Ascending aorta (tissue), 2 donors: ENCODE data around the gene TRABD2B. TPM values are rescaled to one million over a fixed set of nuclear protein-coding genes. Genes with fewer than 3 reads are reported as not detected.

ENCODE experiments used
- DNase-seq, 2 donors: peaks; one replicate each; pipeline ENCODE4 v3.0.0-alpha.2; 2019; ENCODE audit warnings: low spot score in 2 of 2
- H3K27ac ChIP-seq, 2 donors: fragments of 200-600 bp; sonication (generic); one replicate each; pipeline ENCODE4 v1.5.1; 2016 to 2017; ENCODE audit warnings: mild to moderate bottlenecking in 1 of 2
- H3K27me3 ChIP-seq: fragments of 200-600 bp; sonication (generic); one replicate; pipeline ENCODE4 v1.5.1; 2017
- H3K36me3 ChIP-seq, 2 donors: fragments of 200-600 bp; sonication (generic); one replicate each; pipeline ENCODE4 v1.5.1; 2016
- H3K4me1 ChIP-seq, 2 donors: fragments of 200-600 bp; sonication (generic); one replicate each; pipeline ENCODE4 v1.5.1; 2016 to 2017; ENCODE audit warnings: mild to moderate bottlenecking in 1 of 2
- H3K4me3 ChIP-seq, 2 donors: fragments of 200-600 bp; sonication (generic); one replicate each; pipeline ENCODE4 v1.5.1; 2016 to 2017; ENCODE audit warnings: mild to moderate bottlenecking in 1 of 2
- H3K9me3 ChIP-seq, 2 donors: fragments of 200-600 bp; sonication (generic); one replicate each; pipeline ENCODE4 v1.5.1; 2016
- CTCF ChIP-seq, 3 experiments: fragments of 200-600 bp in 2 of 3; fragments of 450-650 bp in 1 of 3; sonication (generic) in 2 of 3; IDR thresholded peaks; one replicate each; pipeline ENCODE4 v1.5.1; 2016 to 2019; ENCODE audit warnings: antibody characterized with exemption in 3 of 3, mild to moderate bottlenecking in 1 of 3, moderate library complexity in 1 of 3
- intact Hi-C: fragments of 100-400 bp; cut with DNase I; formaldehyde crosslinking; loops from one replicate; pipeline ENCODE4 v1.15.1; 2023
- total RNA-seq: library from RNA; depleted of rRNA; stranded (reverse); fragments of >200 nt; gene quantifications from one replicate; pipeline ENCODE4 v1.1.0, GENCODE V29; 2016

Gene TRABD2B
- total RNA-seq, 1 donor from 2014 or later: 7.9 TPM

DNA sequence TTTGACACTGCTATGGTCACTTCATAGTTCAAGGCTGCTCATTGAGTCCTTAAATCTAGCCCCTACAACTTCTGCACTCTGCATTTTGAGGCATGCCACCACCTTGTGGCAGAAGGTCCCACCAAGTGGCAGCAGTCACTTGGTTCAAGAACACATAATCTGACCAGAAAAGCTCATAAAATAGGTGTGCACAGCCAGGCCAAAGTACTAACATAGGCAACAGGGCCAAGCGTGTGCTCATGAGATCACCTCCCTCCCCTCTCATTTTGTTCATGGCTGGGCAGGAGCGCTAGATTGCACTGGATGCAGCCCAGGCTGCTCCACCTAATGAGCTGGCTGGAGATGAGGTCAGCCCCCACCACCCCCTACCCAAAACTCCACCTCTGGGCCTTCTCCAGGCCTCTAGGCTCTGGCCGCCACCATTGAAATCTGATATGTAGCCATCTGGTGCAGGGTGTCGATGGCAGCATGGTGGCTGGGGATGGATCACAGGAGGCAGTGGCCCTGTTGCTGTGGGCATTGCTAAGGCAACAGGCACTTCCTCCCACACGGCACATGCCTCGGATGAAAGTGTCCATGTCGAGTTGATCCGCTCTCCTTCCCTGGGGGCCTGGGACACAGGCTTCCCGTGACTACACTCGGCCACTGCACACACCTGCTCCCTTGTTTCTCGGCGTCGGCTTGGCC, 193.2 kb downstream of the TRABD2B start:
- no peak for TF ChIP-seq CTCF (IDR thresholded peaks at IDR 0.05)

GRCh38 chr1:47797575-47797974, 199.6 kb downstream of the TRABD2B start:
- intact Hi-C loops: no loop called here

More for the DNA sequence above, 193.2 kb downstream of the TRABD2B start:
- Histone ChIP-seq H3K9me3 (no peaks in the 10 kb centered on the region), H3K27me3 (no peaks in the 10 kb centered on the region), H3K4me3 (no peak overlapping the region), H3K36me3 (peaks cover 0 to 3% of the 10 kb centered on the region in 2 donors), H3K4me1 (peaks cover 4 to 15% of the 10 kb centered on the region in 2 donors), H3K27ac (peak overlapping the region; percentile 27 to 60)
- intact Hi-C loops: no loop called here
- DNase-seq: no peak

GRCh38 chr1:47796626-47797025, 200.6 kb downstream of the TRABD2B start:
- no peak overlapping the region for H3K27ac ChIP-seq
- H3K36me3 ChIP-seq: peaks cover 0 to 3% of the 10 kb centered on the region in 2 donors
- TF ChIP-seq CTCF (IDR thresholded peaks at IDR 0.05): no peak
- DNase-seq: no peak
- intact Hi-C loops: no loop called here
- no peaks in the 10 kb centered on the region for H3K27me3 ChIP-seq
- H3K4me1 ChIP-seq: peaks cover 0 to 10% of the 10 kb centered on the region in 2 donors
- no peak overlapping the region for H3K4me3 ChIP-seq
- H3K9me3 ChIP-seq: no peaks in the 10 kb centered on the region

More at GRCh38 chr1:47797575-47797974, 199.6 kb downstream of the TRABD2B start:
- Histone ChIP-seq H3K36me3 (peaks cover 0 to 3% of the 10 kb centered on the region in 2 donors), H3K4me3 (no peak overlapping the region), H3K4me1 (peaks cover 0 to 5% of the 10 kb centered on the region in 2 donors), H3K27ac (no peak overlapping the region), H3K27me3 (no peaks in the 10 kb centered on the region), H3K9me3 (no peaks in the 10 kb centered on the region)
- no peak for DNase-seq
- TF ChIP-seq CTCF (IDR thresholded peaks at IDR 0.05): no peak

GRCh38 chr1:47795102-47795501, 202.1 kb downstream of the TRABD2B start:
- intact Hi-C loops: no loop called here
- Histone ChIP-seq H3K4me3 (no peak overlapping the region), H3K4me1 (peaks cover 0 to 14% of the 10 kb centered on the region in 2 donors), H3K36me3 (peaks cover 0 to 2% of the 10 kb centered on the region in 2 donors), H3K27me3 (no peaks in the 10 kb centered on the region), H3K9me3 (no peaks in the 10 kb centered on the region), H3K27ac (no peak overlapping the region)
- DNase-seq: no peak
- no peak for TF ChIP-seq CTCF (IDR thresholded peaks at IDR 0.05)

DNA sequence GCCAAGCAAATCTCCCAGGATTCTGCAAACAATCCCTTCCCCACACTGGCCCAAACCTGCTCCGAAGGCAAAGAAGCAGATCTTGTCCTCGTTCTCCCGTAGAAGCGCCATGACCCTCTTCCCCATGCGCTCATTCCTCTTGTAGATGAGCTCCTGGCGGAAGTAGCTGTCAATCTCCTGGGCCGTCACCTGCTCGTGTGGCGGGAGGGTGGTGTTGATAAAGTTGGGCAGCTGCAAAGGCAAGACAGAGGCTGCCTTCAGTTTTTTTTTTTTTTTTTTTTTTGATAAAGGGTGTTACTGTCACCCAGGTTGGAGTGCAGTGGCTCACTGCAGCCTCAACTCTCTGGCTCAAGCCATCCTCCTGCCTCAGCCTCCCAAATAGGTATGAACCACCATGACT, 202.7 kb downstream of the TRABD2B start:
- Histone ChIP-seq H3K36me3 (no peaks in the 10 kb centered on the region), H3K27me3 (no peaks in the 10 kb centered on the region), H3K4me3 (no peak overlapping the region), H3K4me1 (peaks cover 0 to 14% of the 10 kb centered on the region in 2 donors), H3K9me3 (no peaks in the 10 kb centered on the region), H3K27ac (no peak overlapping the region)
- TF ChIP-seq CTCF (IDR thresholded peaks at IDR 0.05): no peak
- DNase-seq: no peak
- intact Hi-C loops: no loop called here
